Measurements from ENCODE around the gene CCM2.
"Not testable (repeated sequence)": the region's sequence is repeated elsewhere in the genome, so short reads cannot be mapped to it uniquely, and the experiment has no call there.

CCM2 gene

GRCh38 chr7:44981035-44981706 is 18.8 kb upstream of the CCM2 start:
- DNase-seq (ENCODE audit: low read depth) = no peak

DNA sequence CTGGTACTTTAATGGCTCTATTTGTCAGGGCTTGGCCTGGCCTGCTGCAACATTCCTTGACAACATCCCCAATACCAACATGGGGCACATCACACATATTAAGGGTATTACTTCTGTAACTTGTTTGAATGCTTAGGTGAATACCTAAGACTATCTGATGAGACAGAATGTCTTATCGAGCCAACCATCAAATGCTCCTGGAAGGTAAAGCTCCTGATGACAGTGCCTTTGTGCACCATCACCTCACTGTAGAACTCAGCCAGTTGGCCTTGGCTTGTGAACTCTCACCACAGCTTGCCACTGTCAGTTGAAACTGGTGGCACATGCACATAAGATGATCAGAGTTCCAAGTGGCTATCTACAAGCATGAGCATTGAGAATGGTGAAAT is 17.5 kb upstream of the CCM2 start:
- DNase-seq (ENCODE audit: low read depth) = no peak

DNA sequence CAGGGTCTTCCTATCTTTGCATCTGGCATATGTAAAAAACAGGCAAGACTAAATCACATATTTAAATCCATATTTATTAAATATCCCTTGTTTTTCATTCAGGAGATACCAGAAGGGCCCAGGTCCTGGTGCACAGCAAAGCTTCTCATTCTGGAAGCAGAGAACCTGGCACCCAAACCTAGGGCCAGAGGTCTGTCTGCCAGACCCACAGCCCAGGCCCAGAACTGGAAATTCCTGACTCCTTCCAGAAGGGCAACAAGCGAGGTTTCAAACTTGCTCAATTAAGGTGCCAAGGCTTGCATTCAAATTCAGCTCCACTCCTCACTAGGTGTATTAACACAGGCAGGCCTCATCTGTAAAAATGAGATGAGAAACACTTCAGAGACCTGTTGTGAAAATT is 17.0 kb upstream of the CCM2 start:
- no peak for DNase-seq (ENCODE audit: low read depth)

GRCh38 chr7:44983742-44984477 is 16.1 kb upstream of the CCM2 start:
- no peak for DNase-seq (ENCODE audit: low read depth)

- no peak for DNase-seq (ENCODE audit: low read depth)
Measured at GRCh38 chr7:44984478-44984758, 15.6 kb upstream of the CCM2 start.

DNA sequence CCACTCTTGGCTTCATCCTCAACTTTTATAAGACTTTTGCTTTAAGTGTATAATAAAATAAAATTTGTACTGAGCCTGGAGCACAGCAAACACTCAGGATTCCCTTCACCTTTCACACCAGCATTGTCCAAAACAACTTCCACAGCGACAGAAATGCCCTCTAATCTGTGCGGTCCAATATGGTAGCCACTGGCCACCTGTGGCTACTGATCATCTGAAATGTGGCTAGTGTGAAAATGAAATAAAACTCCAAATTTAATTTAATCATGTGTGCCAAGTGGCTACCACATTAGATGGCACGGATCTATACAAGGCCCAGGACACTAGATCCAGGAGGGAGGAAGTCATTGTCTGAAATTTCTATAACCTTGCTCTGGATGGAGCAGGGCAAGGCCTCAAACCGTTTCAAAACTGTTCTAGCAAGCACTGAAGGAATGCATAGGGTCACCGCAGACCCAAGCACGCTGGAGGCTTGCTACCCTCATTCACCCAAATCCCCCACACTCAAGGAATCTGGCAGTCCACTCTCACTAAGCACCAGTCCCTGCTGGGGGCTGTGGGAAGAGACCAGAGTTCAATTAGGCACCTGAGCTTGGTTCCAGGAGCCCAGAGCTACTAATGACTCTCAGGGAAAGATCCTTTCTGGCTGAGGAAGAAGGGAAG is 14.8 kb upstream of the CCM2 start:
- DNase-seq (ENCODE audit: low read depth) = no peak

DNA sequence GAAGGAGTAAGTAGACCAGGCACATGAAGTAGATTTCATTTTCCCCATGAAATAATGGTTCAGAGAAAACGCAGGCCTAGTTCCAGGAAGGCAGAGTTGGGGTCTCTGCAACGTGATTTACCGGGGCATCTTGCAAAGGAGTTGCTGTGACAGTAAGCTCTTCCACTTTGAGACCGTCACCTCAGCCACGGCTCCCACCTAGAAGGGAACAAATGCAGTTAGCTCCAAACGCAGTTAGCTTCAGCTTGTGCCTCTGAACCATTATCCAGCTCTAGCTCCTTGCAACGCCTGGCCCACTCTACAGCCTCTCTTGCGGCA is 14.1 kb upstream of the CCM2 start:
- DNase-seq (ENCODE audit: low read depth) = no peak

GRCh38 chr7:44986218-44987053 is 13.6 kb upstream of the CCM2 start:
- DNase-seq (ENCODE audit: low read depth) = peak; percentile 82

- no peak for DNase-seq (ENCODE audit: low read depth)
Measured at GRCh38 chr7:44987457-44987856, 12.5 kb upstream of the CCM2 start.

DNA sequence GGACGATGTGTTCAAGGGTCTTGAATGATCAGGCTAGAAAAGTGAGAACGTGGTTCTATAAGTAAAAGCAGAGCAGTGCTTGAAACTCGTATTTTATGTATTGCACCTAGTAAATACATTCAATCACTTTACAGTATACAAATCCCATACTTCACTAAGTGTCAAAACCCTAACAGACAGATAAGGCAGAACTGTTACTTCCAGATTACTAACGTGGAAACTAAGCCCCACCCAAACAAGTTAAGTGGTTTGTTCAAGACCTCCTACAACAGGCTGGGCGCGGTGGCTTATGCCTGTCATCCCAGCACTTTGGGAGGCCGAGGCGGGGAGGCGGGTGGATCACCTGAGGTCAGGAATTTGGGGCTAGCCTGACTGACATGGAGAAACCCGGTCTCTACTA is 12.0 kb upstream of the CCM2 start:
- DNase-seq (ENCODE audit: low read depth) = no peak

DNA sequence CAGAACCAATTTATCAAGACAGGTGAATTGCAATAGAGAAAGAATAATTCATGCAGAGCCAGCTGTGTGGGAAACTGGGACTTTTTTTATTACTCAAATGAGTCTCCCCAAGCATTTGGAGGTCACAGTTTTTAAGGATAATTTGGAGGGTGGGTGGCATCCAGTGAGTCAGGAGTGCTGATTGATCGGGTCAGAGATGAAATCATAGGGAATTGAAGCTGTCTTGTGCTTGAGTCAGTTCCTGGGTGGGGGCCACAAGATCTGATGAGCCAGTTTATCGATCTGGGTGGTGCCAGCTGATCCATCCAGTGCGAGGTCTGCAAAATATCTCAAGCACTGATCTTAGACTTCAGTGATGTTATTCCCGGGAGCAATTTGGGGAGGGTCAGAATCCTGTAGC is 11.3 kb upstream of the CCM2 start:
- DNase-seq (ENCODE audit: low read depth) = no peak

GRCh38 chr7:44989132-44989531 is 10.9 kb upstream of the CCM2 start:
- DNase-seq (ENCODE audit: low read depth) = no peak

DNA sequence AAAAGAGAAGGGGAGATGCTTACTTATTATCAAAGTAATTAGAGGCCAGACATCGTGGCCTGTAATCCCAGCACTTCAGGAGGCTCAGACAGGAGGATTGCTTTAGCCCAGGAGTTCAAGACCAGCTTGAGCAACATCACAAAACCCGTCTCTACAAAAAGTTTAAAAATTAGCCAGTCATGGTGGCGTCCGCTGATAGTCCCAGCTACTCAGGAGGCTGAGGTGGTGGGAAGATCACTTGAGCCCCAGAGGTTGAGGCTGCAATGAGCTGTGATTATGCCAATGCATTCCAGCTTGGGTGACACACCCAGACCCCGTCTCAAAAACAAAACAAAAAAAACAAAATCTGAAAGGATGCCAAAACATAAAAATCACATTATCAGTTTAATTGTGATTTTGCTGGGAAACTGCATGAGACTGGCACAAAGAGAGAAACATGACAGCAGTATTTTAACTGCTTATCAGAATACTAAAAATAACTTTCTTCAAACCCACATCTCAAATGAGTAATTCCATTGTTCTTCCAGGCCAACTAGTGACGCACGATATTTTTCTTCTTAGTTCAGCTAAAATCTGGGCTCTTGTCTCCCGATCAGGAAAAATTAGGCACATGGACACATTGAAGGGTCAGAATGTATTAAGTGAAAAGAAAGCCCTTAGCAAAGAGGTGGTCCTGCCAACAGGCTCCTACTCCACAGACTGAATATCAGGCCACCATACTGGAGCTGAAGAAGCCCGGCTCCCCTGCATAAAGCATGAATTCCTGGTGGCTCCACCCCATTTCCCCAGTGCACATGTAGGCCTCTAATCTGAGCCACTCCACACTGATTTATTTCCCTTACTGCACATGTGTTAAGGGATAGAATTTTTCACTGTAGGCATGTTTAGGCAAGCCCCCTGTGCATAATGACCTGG is 9.6 kb upstream of the CCM2 start:
- DNase-seq (ENCODE audit: low read depth) = no peak

DNA sequence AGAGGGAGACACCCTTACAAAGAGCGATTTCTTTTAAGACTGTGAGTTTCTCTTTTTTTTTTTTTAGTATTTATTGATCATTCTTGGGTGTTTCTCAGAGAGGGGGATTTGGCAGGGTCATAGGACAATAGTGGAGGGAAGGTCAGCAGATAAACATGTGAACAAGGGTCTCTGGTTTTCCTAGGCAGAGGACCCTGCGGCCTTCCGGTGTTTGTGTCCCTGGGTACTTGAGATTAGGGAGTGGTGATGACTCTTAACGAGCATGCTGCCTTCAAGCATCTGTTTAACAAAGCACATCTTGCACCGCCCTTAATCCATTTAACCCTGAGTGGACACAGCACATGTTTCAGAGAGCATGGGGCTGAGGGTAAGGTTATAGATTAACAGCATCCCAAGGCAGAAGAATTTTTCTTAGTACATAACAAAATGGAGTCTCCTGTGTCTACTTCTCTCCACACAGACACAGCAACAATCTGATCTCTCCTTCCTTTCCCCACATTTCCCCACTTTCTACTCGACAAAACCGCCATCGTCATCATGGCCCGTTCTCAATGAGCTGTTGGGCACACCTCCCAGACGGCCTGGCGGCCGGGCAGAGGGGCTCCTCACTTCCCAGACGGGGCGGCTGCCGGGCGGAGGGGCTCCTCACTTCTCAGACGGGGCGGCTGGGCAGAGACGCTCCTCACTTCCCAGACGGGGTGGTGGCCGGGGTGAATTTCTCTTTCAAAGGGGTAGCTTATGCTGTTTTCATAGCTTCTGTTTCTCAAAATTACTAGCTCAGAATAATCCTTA is 7.8 kb upstream of the CCM2 start:
- DNase-seq (ENCODE audit: low read depth) = not testable (repeated sequence)

GRCh38 chr7:44994877-44995554 is 5.0 kb upstream of the CCM2 start:
- no peak for DNase-seq (ENCODE audit: low read depth)

DNA sequence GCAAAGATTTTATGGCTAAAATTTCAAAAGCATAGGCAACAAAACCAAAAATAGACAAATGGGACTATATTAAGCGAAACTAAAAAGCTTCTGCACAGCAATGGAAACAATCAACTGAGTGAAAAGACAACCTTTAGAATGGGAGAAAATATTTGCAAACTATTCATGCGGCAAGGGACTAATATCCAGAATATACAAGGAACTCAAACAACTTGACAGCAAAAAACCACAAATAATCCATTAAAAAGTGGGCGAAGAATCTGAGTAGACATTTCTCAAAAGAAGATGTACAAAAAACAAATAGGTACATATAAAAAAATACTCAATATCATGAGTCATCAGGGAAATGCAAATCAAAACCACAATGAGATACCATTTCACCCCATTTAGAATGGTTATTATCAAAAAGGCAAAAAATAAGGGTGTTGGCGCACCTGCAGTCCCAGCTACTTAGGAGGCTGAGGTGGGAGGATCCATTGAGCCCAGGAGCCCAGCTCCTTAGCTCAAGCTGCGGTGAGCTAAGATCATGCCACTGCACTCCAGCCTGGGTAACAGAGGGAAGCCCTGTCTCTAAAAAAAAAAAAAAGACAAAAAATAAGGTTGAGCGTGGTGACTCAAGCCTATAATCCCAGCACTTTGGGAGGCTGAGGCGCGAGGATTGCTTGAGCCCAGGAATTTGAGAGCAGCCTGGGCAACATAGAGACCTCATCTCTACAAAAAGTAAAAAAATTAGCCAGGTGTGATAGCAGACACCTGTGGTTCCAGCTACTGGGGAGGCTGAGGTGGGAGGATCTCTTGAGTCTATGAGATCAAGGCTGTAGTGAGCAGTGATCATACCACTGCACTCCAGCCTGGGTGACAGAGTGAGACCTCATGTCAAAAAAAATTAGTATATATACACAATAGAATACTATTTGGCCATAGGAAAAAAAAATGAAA is 4.2 kb upstream of the CCM2 start:
- no peak for DNase-seq (ENCODE audit: low read depth)

GRCh38 chr7:44998153-44998871 is 1.7 kb upstream of the CCM2 start:
- no peak for DNase-seq (ENCODE audit: low read depth)

DNA sequence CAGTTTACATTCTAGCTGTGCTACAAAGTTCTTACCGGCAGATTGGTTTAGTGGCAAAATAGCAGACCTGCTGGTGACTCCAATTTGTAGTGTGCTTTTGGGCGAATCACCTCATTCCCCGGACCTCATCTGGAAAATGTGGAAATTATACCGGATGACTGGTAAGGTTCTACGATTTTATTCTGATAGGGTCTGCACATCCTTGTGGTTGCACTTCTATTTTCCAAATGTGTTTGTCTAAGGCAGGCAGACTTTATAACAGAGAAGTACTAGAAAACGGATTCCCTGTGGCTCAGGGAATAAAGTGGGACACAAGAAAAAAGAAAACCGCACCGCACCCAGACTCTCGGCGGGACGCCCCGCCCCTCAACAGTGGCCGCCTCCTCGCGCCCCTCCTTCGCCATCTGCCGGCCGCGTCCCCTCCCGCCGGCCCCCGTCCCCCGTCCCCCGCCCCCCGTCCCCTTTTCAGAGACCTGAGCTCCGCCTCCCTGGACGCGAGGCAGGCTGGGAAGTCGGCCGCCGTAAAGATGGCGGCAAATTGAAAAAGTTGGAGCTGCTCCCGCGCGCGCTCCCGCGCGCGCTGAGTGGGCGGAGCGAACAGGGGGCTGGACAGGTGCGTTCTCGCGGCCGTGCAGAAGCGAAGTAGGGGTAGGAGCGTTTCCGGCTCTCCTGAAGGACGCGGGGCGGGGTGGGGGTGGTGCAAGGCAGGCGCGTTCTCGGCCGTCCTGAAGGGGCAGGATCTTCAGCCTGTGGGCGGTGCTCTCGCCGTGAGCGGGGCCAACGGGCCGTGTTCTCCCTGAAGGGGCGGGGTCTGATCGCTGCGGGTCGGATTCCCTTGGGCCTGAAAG is 532 bp upstream of the CCM2 start:
- peak; percentile 99 for DNase-seq (ENCODE audit: low read depth)
